DMS153 treated with DMSO at 0.1 percent for 48 hours (cell line): Measurements from ENCODE around the gene PRPSAP1.

Source experiments
- DNase-seq: peaks from one replicate; lab custom pipeline; 2025; ENCODE audit not compliant: unreplicated experiment; lab: John Stamatoyannopoulos, UW

PRPSAP1 gene

GRCh38 chr17:76383546-76384221 is 30.0 kb upstream of the PRPSAP1 start:
- DNase-seq, result peak; percentile 16

GRCh38 chr17:76382803-76383545 is 29.3 kb upstream of the PRPSAP1 start:
- DNase-seq, result no peak

GRCh38 chr17:76382351-76382802 is 28.7 kb upstream of the PRPSAP1 start:
- DNase-seq, result no peak

GRCh38 chr17:76381633-76382350 is 28.1 kb upstream of the PRPSAP1 start:
- DNase-seq, result no peak

- no peak for DNase-seq
Measured at GRCh38 chr17:76379646-76380376, 26.1 kb upstream of the PRPSAP1 start.

- no peak for DNase-seq
Measured at GRCh38 chr17:76379275-76379641, 25.5 kb upstream of the PRPSAP1 start.

- no peak for DNase-seq
Measured at GRCh38 chr17:76378548-76379274, 25.0 kb upstream of the PRPSAP1 start.

GRCh38 chr17:76376318-76377133 is 22.8 kb upstream of the PRPSAP1 start:
- no peak for DNase-seq

GRCh38 chr17:76371656-76372628 is 18.2 kb upstream of the PRPSAP1 start:
- no peak for DNase-seq

GRCh38 chr17:76370261-76370993 is 16.7 kb upstream of the PRPSAP1 start:
- no peak for DNase-seq

GRCh38 chr17:76369804-76370203 is 16.1 kb upstream of the PRPSAP1 start:
- DNase-seq, result no peak

- DNase-seq, result no peak
Measured at GRCh38 chr17:76369379-76369778, 15.7 kb upstream of the PRPSAP1 start.

GRCh38 chr17:76368545-76368944 is 14.8 kb upstream of the PRPSAP1 start:
- DNase-seq, result no peak

- DNase-seq, result no peak
Measured at GRCh38 chr17:76367642-76368041, 13.9 kb upstream of the PRPSAP1 start.

- no peak for DNase-seq
Measured at GRCh38 chr17:76366247-76366646, 12.5 kb upstream of the PRPSAP1 start.

- DNase-seq, result no peak
Measured at GRCh38 chr17:76365256-76365903, 11.7 kb upstream of the PRPSAP1 start.

- DNase-seq, result no peak
Measured at GRCh38 chr17:76363107-76363842, 9.6 kb upstream of the PRPSAP1 start.
